GM23248 (cell line): Measurements from ENCODE around the gene LIX1L. TPM values are rescaled to one million over a fixed set of nuclear protein-coding genes. Genes with fewer than 3 reads are reported as not detected.
A peak's percentile ranks its signal among the peaks of the same experiment; 100 is the strongest.

Experiments
- DNase-seq: peaks from one replicate; pipeline ENCODE4 v3.0.0-alpha.2; 2015
- H2AFZ ChIP-seq: fragments of 200-600 bp; sonication (generic); 2 replicates; pipeline ENCODE4 v1.6.1; 2016; ENCODE audit warnings: antibody characterized with exemption
- H3F3A ChIP-seq: fragments of 200-600 bp; sonication (generic); 2 replicates; pipeline ENCODE4 v1.6.1; 2016; ENCODE audit warnings: mild to moderate bottlenecking, antibody characterized with exemption, mixed run types; ENCODE audit not compliant: insufficient read depth
- H3K27ac ChIP-seq: fragments of 200-600 bp; sonication (generic); 2 replicates; pipeline ENCODE4 v1.5.1; 2016; ENCODE audit warnings: mild to moderate bottlenecking
- H3K27me3 ChIP-seq: fragments of 200-600 bp; sonication (generic); replicated peaks from 2 replicates; pipeline ENCODE4 v1.6.1; 2016; ENCODE audit warnings: mild to moderate bottlenecking; ENCODE audit not compliant: insufficient read depth
- H3K36me3 ChIP-seq: fragments of 200-600 bp; sonication (generic); 2 replicates; pipeline ENCODE4 v1.6.1; 2016; ENCODE audit warnings: low read depth, mild to moderate bottlenecking
- H3K4me1 ChIP-seq: fragments of 200-600 bp; sonication (generic); 2 replicates; pipeline ENCODE4 v1.6.1; 2016; ENCODE audit warnings: mild to moderate bottlenecking; ENCODE audit not compliant: insufficient read depth
- H3K4me2 ChIP-seq: fragments of 200-600 bp; sonication (generic); one replicate; pipeline ENCODE4 v1.6.1; 2016; ENCODE audit warnings: mild to moderate bottlenecking; ENCODE audit not compliant: unreplicated experiment
- H3K4me3 ChIP-seq: fragments of 200-600 bp; sonication (generic); 2 replicates; pipeline ENCODE4 v1.5.1; 2016; ENCODE audit warnings: mild to moderate bottlenecking
- H3K79me2 ChIP-seq: fragments of 200-600 bp; sonication (generic); 2 replicates; pipeline ENCODE4 v1.6.1; 2016; ENCODE audit warnings: mild to moderate bottlenecking; ENCODE audit not compliant: insufficient read depth
- H3K9ac ChIP-seq: fragments of 200-600 bp; sonication (generic); 2 replicates; pipeline ENCODE4 v1.6.1; 2016; ENCODE audit warnings: mild to moderate bottlenecking
- H3K9me2 ChIP-seq: fragments of 200-600 bp; sonication (generic); 2 replicates; pipeline ENCODE4 v1.6.1; 2016; ENCODE audit warnings: mixed run types, mild to moderate bottlenecking, moderate library complexity; ENCODE audit not compliant: insufficient read depth
- H3K9me3 ChIP-seq: fragments of 200-600 bp; sonication (generic); one replicate; pipeline ENCODE4 v1.6.1; 2017; ENCODE audit warnings: low read depth
- H4K20me1 ChIP-seq: fragments of 200-600 bp; sonication (generic); 2 replicates; pipeline ENCODE4 v1.6.0; 2016; ENCODE audit not compliant: insufficient read depth
- EZH2 ChIP-seq: fragments of 200-600 bp; sonication (generic); IDR thresholded peaks from 2 replicates; pipeline ENCODE4 v1.6.1; 2018; ENCODE audit warnings: antibody characterized with exemption, mild to moderate bottlenecking; ENCODE audit not compliant: insufficient read depth, poor library complexity, severe bottlenecking
- EZH2phosphoT487 ChIP-seq: fragments of 200-600 bp; sonication (generic); IDR thresholded peaks from 2 replicates; pipeline ENCODE4 v1.6.1; 2018; ENCODE audit warnings: antibody characterized with exemption, moderate library complexity, mild to moderate bottlenecking, low read depth; ENCODE audit not compliant: insufficient read depth
- WGBS, 2 experiments: methylation state at CpG; one replicate each; pipeline ENCODE4 v1.1.6; 2015 to 2017; ENCODE audit warnings: low lambda C conversion rate in 2 of 2, low coverage in 1 of 2; ENCODE audit errors: missing lambda C conversion rate in 2 of 2; 5-methylcytosine and 5-hydroxymethylcytosine counted together
- in situ Hi-C: fragments of 300-500 bp; cut with MboI; formaldehyde crosslinking; loops from 2 replicates; pipeline ENCODE4 v1.15.0; 2020
- polyA plus RNA-seq: library from polyadenylated mRNA; unstranded; fragments of >200 nt; fragmentation: Nextera tagmentation; extraction: Ambion mirVana; gene quantifications from 2 replicates; pipeline ENCODE4 v1.2.1, GENCODE V29; 2016
- total RNA-seq: library from RNA; depleted of rRNA; stranded (reverse); fragments of >200 nt; shearing (Covaris generic); gene quantifications from 2 replicates; pipeline ENCODE4 v1.2.3, GENCODE V29; 2014; rRNA removed

LIX1L gene
- total RNA-seq (26.1 and 36.5 TPM in 2 replicates), polyA plus RNA-seq (18.3 TPM in 2 replicates)

DNA sequence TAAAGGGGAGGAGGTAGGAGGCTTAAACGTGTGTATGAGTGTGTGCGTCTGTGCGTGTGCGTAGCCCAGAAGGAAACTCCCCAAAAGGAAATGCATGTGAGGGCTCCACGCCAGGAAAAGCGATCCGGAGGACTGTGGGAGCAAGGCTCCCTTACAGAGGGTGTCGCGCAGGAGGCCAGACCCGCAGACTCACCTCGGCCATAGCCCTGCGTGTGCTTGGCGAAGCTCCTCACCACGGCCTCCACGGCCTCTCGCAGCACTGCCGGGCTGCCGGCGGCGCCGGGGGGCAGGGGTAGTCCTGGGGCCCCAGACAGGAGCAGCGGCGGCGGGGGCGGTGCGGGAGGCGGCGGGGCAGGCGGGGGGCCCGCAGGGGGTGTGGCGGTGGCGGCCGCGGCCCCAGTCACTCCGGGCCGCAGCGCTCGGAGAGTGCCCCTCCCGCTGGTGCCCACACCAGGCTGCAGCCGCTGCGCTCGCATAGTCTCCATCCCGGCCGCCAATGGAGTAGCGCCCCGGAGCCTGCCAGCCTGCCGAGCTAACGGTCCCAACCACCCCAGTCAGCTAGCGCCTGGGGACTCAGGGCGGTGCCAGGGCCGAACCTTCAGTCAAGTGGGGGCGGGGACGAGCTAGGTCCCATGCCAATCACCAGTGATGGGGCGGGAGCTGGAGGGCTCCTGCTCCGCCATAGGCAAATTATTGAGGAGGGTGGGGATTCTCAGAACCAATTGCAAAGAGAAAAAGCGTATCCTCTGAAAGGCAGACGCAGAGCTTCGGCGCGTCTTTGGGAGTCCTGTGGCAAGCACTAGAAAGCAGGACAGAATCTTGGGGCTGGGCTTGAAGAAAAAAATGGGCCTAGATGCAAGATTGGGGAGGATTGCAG is at the start of gene LIX1L:
LIX1L (minus strand) TSS at position 575 of the 877 bp plus-strand sequence; CDS start at position 485, 90 bp downstream.
- DNase-seq = peak; percentile 99
- 1 to 2% methylated on average over 46 to 60 of the region's 60 CpGs for WGBS, 2 experiments
- TF ChIP-seq EZH2 = no peak
- TF ChIP-seq EZH2phosphoT487 = no peak
- Histone ChIP-seq H3K79me2 (peaks cover 46% of the 10 kb centered on the region), H3K4me3 (peak within 1 kb of the TSS; percentile 80), H3K4me2 (peak within 1 kb of the TSS; percentile 99), H3K27ac (peak within 1 kb of the TSS; percentile 88), H3K9me3 (no peaks in the 10 kb centered on the region), H3F3A (peaks cover 40% of the 10 kb centered on the region), H4K20me1 (no peaks in the 10 kb centered on the region), H2AFZ (peak within 1 kb of the TSS; percentile 68), H3K9me2 (no peaks in the 10 kb centered on the region), H3K27me3 (no peaks in the 10 kb centered on the region), H3K36me3 (no peaks in the 10 kb centered on the region), H3K9ac (peak within 1 kb of the TSS; percentile 88), H3K4me1 (peaks cover 29% of the 10 kb centered on the region)
- in situ Hi-C loops = no loop called here

DNA sequence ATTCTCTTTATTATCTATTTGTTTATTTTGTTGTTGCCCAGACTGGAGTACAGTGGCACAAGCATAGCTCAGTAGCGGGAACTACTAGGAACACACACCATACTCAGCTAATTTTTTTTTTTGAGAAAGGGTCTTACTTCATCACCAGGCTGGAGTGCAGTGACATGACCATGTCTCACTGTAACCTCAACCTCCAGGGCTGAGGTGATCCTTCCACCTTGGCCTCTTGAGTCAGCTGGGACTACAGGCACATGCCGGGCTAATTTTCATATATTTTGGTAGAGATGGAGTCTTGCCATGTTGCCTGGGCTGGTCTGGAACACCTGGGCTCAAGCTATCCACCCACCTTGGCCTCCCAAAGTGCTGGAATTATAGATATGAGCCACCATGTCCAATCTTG is 43.9 kb upstream of the LIX1L start:
- no peaks in the 10 kb centered on the region for H4K20me1 ChIP-seq
- no peaks in the 10 kb centered on the region for H3K79me2 ChIP-seq
- TF ChIP-seq EZH2 = no peak
- no peak for TF ChIP-seq EZH2phosphoT487
- in situ Hi-C loops = no loop called here
- H3K4me2 ChIP-seq = no peak overlapping the region
- no peak overlapping the region for H2AFZ ChIP-seq
- H3K9ac ChIP-seq = no peak overlapping the region
- no peaks in the 10 kb centered on the region for H3K27me3 ChIP-seq
- no peak overlapping the region for H3K27ac ChIP-seq
- no peaks in the 10 kb centered on the region for H3K9me3 ChIP-seq
- no peaks in the 10 kb centered on the region for H3F3A ChIP-seq
- no peaks in the 10 kb centered on the region for H3K9me2 ChIP-seq
- H3K4me1 ChIP-seq = peaks cover 5% of the 10 kb centered on the region; the same call in 1 of the 2 replicates
- no peaks in the 10 kb centered on the region for H3K36me3 ChIP-seq
- no peak for DNase-seq
- 93 to 100% methylated on average over 2 of the region's 2 CpGs for WGBS, 2 experiments
- H3K4me3 ChIP-seq = no peak overlapping the region

DNA sequence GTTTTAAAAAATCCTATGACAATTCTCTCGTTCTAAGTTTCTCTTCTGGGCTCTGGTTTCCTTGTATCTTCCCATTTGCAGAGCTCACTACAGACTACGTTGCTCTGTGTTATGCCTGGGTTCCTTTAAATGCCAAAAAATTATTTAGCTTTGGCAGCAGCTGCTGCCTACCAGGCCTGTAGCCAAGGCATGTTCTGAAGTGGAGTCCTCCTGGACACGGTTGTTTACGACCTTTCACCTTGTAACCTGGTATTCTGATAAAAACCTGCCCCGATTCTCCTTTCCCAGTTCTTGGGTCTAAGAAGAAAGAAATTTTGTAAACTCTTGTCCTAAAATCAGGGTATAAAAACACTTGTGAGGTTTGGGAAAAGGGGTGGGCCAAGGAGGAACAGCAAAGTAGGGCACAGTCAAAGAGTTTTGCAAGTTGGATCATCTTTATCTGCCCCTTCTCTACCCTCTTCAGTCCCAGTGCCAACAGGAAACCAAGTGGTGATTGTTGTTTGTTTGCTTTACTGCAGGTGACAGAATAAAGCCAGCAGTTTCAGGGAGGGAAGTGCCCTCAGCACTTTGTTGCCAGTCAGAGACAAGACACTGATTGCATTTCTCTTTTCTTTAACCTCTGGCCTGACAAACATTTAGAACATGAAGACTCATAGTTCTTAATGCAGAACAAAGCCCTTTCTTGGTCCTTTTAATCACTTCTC is 41.7 kb upstream of the LIX1L start:
- Histone ChIP-seq H3K27ac (no peak overlapping the region), H3K36me3 (peaks cover 7% of the 10 kb centered on the region), H3K9me2 (no peaks in the 10 kb centered on the region), H3K4me3 (no peak overlapping the region), H3K9ac (no peak overlapping the region), H3F3A (peaks cover 18% of the 10 kb centered on the region), H3K79me2 (peaks cover 19% of the 10 kb centered on the region), H3K4me1 (peaks cover 8% of the 10 kb centered on the region; the same call in 1 of the 2 replicates), H3K9me3 (no peaks in the 10 kb centered on the region), H4K20me1 (peaks cover 4% of the 10 kb centered on the region; the same call in 1 of the 2 replicates), H3K4me2 (no peak overlapping the region), H3K27me3 (no peaks in the 10 kb centered on the region), H2AFZ (peak overlapping the region; percentile 46)
- in situ Hi-C loops = no loop called here
- no peak for TF ChIP-seq EZH2phosphoT487
- no peak for TF ChIP-seq EZH2
- no peak for DNase-seq
- 37 to 39% methylated on average over 5 of the region's 5 CpGs for WGBS, 2 experiments

DNA sequence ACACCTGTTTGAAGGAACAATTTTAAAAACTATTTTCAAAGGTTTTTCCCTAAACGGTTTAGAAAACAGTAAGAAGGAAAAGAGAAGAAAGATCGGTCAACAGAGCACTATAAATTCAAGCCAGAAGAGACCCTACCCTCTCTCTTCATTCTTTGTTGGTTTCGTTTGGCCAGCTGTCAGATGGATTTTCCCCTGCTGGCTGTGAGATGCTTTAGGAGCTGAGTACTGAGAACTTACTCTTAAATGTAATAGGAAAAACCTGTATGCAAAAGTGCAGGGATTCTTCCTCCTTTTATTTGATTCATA is 39.9 kb upstream of the LIX1L start:
- Histone ChIP-seq H3K9me3 (no peaks in the 10 kb centered on the region), H3K27me3 (no peaks in the 10 kb centered on the region), H3K4me3 (peak overlapping the region; percentile 91; the same call in 1 of the 2 replicates), H3F3A (peaks cover 36% of the 10 kb centered on the region), H3K9me2 (no peaks in the 10 kb centered on the region), H3K36me3 (peaks cover 25% of the 10 kb centered on the region), H3K9ac (no peak overlapping the region), H4K20me1 (peaks cover 22% of the 10 kb centered on the region; the same call in 1 of the 2 replicates), H2AFZ (peak overlapping the region; percentile 81), H3K4me2 (peak overlapping the region; percentile 87), H3K27ac (no peak overlapping the region), H3K4me1 (peaks cover 26% of the 10 kb centered on the region), H3K79me2 (peaks cover 37% of the 10 kb centered on the region)
- 20 to 31% methylated on average over 3 of the region's 3 CpGs for whole genome bisulfite sequencing, 2 experiments
- in situ Hi-C loops = no loop called here
- no peak for DNase-seq
- TF ChIP-seq EZH2phosphoT487 (no peak), EZH2 (no peak)
